ENCODE data around the gene PRKAG2. TPM values are rescaled to one million over a fixed set of nuclear protein-coding genes. Genes with fewer than 3 reads are reported as not detected.

PRKAG2 gene
- total and polyA plus RNA-seq, 2 of the 13 experiments (the other 11 are each of a cell fraction or from before 2014, with no cell fraction given): 0.90 to 1.3 TPM

DNA sequence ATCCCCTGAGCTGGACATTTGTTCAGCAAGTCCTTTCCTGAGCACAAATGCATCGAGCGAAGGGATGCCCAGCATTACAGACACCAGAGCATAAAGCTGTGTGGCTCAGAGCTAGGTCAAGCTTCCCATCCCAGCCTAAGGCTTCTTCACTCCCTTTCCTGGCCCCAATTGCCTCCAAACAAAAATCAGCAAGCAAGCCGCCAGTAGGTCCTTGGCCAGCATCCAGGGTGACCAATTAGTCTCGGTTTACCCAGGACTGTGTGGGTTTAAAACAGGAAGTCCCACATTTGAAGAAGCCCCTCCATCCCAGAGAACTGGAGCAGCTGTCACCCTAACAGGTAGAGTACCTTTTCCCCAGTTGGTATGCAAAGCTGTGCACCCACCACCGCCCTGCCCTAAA lies 51.2 kb downstream of the PRKAG2 start (continued):
- TF ChIP-seq UBTF (CRISPR knock-in tag; IDR thresholded peaks at IDR 0.05): no peak
- no peak for TF ChIP-seq ZBTB1 (CRISPR knock-in tag; IDR thresholded peaks at IDR 0.05; ENCODE audit: borderline replicate concordance)
- TF ChIP-seq MEIS1 (CRISPR knock-in tag; IDR thresholded peaks at IDR 0.05; ENCODE audit: borderline replicate concordance): no peak
- TF ChIP-seq ZNF256 (CRISPR knock-in tag; conservative IDR thresholded peaks at IDR 0.05): no peak

GRCh38 chr7:151824373-151824933 lies 52.5 kb downstream of the PRKAG2 start:
- ATAC-seq: no peak
- no peak for TF ChIP-seq KAT8 (CRISPR knock-in tag; IDR thresholded peaks at IDR 0.05)
- Histone ChIP-seq H4K20me1 (ENCODE audit: insufficient read depth, low read length) (no peaks in the 10 kb centered on the region), H3K27ac (ENCODE audit: extremely low read length, insufficient read depth, low read length) (no peak overlapping the region), H3K4me3 (replicated peaks in 1 of 3; ENCODE audit: insufficient read depth in 1 of 3, low read depth in 2 of 3, low read length in 3 of 3) (no peak overlapping the region), H3K36me3 (replicated peaks in 1 of 2; ENCODE audit: control insufficient read depth in 1 of 2, insufficient read depth in 2 of 2, low read length in 2 of 2) (no peaks in the 10 kb centered on the region), H2AFZ (ENCODE audit: low read length) (no peak overlapping the region), H3K4me2 (ENCODE audit: low read depth, low read length) (no peak overlapping the region), H3K9me3 (ENCODE audit: low read length) (no peaks in the 10 kb centered on the region), H3K27me3 (ENCODE audit: control insufficient read depth in 1 of 2, insufficient read depth in 2 of 2, low read length in 2 of 2) (peaks cover 3 to 36% of the 10 kb centered on the region in 2 experiments; a peak in 2 of 5 replicates), H3K4me1 (ENCODE audit: insufficient read depth, low read length) (peaks cover 13% of the 10 kb centered on the region; the same call in 1 of the 2 replicates), H3K9ac (ENCODE audit: insufficient read depth, low read depth, low read length) (no peak overlapping the region), H3K79me2 (ENCODE audit: insufficient read depth, low read length) (no peaks in the 10 kb centered on the region)
- ChIA-PET CTCF (ENCODE audit: low intra/inter-chr PET ratio, low total read pairs) (no interaction called here), POLR2A (no interaction called here)
- no TSS peak for BruUV-seq (replicated peaks)
- intact Hi-C loops (cut with micrococcal nuclease; ENCODE audit: unreplicated experiment) (no loop called here), in situ Hi-C loops (cut with HindIII; ENCODE audit: extremely low pct_ligation_motif_present, low pct_unique_long_range_greater_than_20kb) (no loop called here)
- 69% methylated on average over 14 of the region's 14 CpGs for WGBS (ENCODE audit: low lambda C conversion rate)
- FAIRE-seq: no peak
- no peak for DNase-seq (ENCODE audit: low spot score)
